Measurements from ENCODE around the gene SLC44A4. TPM values are rescaled to one million over a fixed set of nuclear protein-coding genes. Genes with fewer than 3 reads are reported as not detected.
A peak's percentile ranks its signal among the peaks of the same experiment; 100 is the strongest.

The SLC44A4 gene
- total RNA-seq = 0.52 TPM

GRCh38 chr6:31878726-31879125, at the start of gene SLC44A4:
SLC44A4 (minus strand) TSS chr6:31878997; CDS start chr6:31878980, 17 bp downstream.
- Histone ChIP-seq H3K4me3 (ENCODE audit: low read length in 3 of 3) (no peak within 1 kb of the TSS), H3K9ac (ENCODE audit: low read depth in 1 of 3, low read length in 3 of 3) (no peak within 1 kb of the TSS), H3K9me3 (ENCODE audit: control insufficient read depth in 3 of 3, low read length in 3 of 3) (no peaks in the 10 kb centered on the region), H3K36me3 (ENCODE audit: control insufficient read depth in 3 of 3, insufficient read depth in 3 of 3, low read length in 3 of 3) (peaks cover 35 to 38% (median 36%) of the 10 kb centered on the region in 3 donors), H3K27me3 (ENCODE audit: control insufficient read depth in 3 of 3, insufficient read depth in 3 of 3, low read length in 3 of 3) (no peaks in the 10 kb centered on the region), H3K27ac (ENCODE audit: low read depth, low read length) (no peak within 1 kb of the TSS), H3K4me1 (ENCODE audit: control insufficient read depth in 3 of 3, insufficient read depth in 3 of 3, low read length in 3 of 3) (peaks cover 0 to 3% (median 0%) of the 10 kb centered on the region in 3 donors)

- Histone ChIP-seq H3K36me3 (ENCODE audit: control insufficient read depth in 3 of 3, insufficient read depth in 3 of 3, low read length in 3 of 3) (no peaks in the 10 kb centered on the region), H3K9ac (ENCODE audit: low read depth in 1 of 3, low read length in 3 of 3) (no peak overlapping the region), H3K27ac (ENCODE audit: low read depth, low read length) (no peak overlapping the region), H3K9me3 (ENCODE audit: control insufficient read depth in 3 of 3, low read length in 3 of 3) (no peaks in the 10 kb centered on the region), H3K4me3 (ENCODE audit: low read length in 3 of 3) (peak overlapping the region in 1 of 3 donors; percentile 14), H3K4me1 (ENCODE audit: control insufficient read depth in 3 of 3, insufficient read depth in 3 of 3, low read length in 3 of 3) (no peaks in the 10 kb centered on the region), H3K27me3 (ENCODE audit: control insufficient read depth in 3 of 3, insufficient read depth in 3 of 3, low read length in 3 of 3) (peaks cover 0 to 10% (median 3%) of the 10 kb centered on the region in 3 donors)
Observed at GRCh38 chr6:31928672-31928939, 49.8 kb upstream of the SLC44A4 start.

DNA sequence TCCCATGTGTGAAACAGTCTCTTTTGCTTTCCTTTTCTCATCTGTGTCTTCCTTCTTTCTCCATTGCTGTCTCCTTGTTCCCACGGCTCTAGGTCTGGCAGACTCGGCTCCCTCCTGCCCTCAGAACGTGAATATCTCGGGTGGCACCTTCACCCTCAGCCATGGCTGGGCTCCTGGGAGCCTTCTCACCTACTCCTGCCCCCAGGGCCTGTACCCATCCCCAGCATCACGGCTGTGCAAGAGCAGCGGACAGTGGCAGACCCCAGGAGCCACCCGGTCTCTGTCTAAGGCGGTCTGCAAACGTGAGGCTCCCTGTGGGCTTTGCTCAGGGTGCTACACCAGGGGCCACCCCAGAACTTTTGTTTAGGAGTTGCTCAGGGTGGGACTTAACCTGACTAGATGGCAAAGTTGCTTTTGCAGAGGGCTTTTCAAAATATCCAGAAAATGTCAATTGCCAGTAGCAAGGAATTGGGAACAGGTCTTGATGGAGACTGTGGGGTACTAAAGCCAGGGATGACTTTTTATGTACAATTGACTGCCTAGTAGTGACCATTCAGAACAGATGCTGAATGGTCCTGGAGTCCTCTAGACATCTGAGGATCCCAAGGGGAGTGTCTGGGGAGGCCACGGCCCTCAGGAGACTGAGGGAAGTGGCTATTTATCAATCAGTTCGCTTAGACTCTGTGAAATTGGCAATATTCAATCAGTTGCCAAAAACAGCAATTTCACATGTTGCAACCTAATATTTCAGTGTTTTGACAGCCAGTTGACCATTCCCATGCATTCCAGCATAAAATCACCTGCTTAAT, 49.3 kb upstream of the SLC44A4 start:
- Histone ChIP-seq H3K27me3 (ENCODE audit: control insufficient read depth in 3 of 3, insufficient read depth in 3 of 3, low read length in 3 of 3) (peaks cover 0 to 10% (median 3%) of the 10 kb centered on the region in 3 donors), H3K27ac (ENCODE audit: low read depth, low read length) (no peak overlapping the region), H3K4me3 (ENCODE audit: low read length in 3 of 3) (peak overlapping the region in 2 of 3 donors; percentile 43 to 52), H3K9me3 (ENCODE audit: control insufficient read depth in 3 of 3, low read length in 3 of 3) (no peaks in the 10 kb centered on the region), H3K4me1 (ENCODE audit: control insufficient read depth in 3 of 3, insufficient read depth in 3 of 3, low read length in 3 of 3) (no peaks in the 10 kb centered on the region), H3K9ac (ENCODE audit: low read depth in 1 of 3, low read length in 3 of 3) (peak overlapping the region in 2 of 3 donors; percentile 32 to 45), H3K36me3 (ENCODE audit: control insufficient read depth in 3 of 3, insufficient read depth in 3 of 3, low read length in 3 of 3) (no peaks in the 10 kb centered on the region)

DNA sequence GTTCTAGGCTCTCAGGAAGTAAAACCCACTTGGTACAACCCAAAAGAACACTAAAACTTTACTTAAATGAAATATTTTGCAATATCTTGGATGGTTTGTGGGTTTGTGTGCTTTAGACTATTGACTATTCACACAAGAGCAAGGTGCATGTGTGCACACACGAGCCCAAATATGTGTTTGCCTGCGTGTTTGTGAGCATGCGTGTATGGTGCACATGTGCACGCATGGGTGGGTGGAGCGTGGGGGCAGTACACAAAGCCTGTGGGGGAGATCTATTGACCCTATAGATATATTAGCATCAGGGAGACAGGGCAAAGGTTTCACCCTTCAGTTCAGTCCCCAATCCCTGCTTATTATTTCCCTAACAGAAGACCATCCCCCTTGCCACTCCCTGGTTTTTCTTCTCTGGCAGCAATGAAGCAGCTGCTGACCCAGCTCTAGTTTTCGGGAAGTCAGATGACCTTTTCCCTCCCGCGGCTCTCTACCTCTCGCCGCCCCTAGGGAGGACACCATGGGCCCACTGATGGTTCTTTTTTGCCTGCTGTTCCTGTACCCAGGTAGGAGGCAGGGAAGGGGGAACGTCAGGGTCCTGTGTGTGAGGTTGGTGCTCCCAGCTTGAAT, 48.6 kb upstream of the SLC44A4 start, which contains the start of gene C2:
Gene C2, plus strand, starts transcription at position 476 of the 621 bp plus-strand sequence. Its CDS starts 36 bp downstream, at position 512.
- Histone ChIP-seq H3K4me1 (ENCODE audit: control insufficient read depth in 3 of 3, insufficient read depth in 3 of 3, low read length in 3 of 3) (no peaks in the 10 kb centered on the region), H3K9ac (ENCODE audit: low read depth in 1 of 3, low read length in 3 of 3) (peak within 1 kb of the TSS in 2 of 3 donors; percentile 32 to 45), H3K36me3 (ENCODE audit: control insufficient read depth in 3 of 3, insufficient read depth in 3 of 3, low read length in 3 of 3) (no peaks in the 10 kb centered on the region), H3K9me3 (ENCODE audit: control insufficient read depth in 3 of 3, low read length in 3 of 3) (no peaks in the 10 kb centered on the region), H3K4me3 (ENCODE audit: low read length in 3 of 3) (peak within 1 kb of the TSS in 2 of 3 donors; percentile 43 to 52), H3K27ac (ENCODE audit: low read depth, low read length) (no peak within 1 kb of the TSS), H3K27me3 (ENCODE audit: control insufficient read depth in 3 of 3, insufficient read depth in 3 of 3, low read length in 3 of 3) (peaks cover 0 to 10% (median 3%) of the 10 kb centered on the region in 3 donors)

DNA sequence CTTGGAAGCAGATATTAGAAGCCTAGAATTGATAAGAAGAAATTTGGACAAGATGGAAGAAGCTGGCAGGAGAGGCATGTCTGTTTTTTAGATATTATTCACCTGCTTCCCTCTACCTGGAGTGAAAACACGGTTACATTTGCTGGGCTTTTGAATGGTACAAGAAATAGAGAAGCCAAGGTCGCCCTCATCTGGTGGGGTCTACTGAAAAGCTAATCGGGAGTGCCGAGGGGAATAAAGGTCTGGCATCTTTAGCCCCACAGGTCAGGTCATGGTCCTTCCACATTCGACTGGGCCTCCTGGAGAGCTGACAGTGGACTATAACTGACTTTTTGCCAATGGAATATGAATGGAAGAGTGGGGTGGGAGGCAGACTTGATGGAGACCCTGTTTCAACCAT, 44.1 kb upstream of the SLC44A4 start:
- H3K9ac ChIP-seq (ENCODE audit: low read depth in 1 of 3, low read length in 3 of 3) = no peak overlapping the region
- no peaks in the 10 kb centered on the region for H3K4me1 ChIP-seq (ENCODE audit: control insufficient read depth in 3 of 3, insufficient read depth in 3 of 3, low read length in 3 of 3)
- H3K27me3 ChIP-seq (ENCODE audit: control insufficient read depth in 3 of 3, insufficient read depth in 3 of 3, low read length in 3 of 3) = no peaks in the 10 kb centered on the region
- no peak overlapping the region for H3K4me3 ChIP-seq (ENCODE audit: low read length in 3 of 3)
- no peaks in the 10 kb centered on the region for H3K9me3 ChIP-seq (ENCODE audit: control insufficient read depth in 3 of 3, low read length in 3 of 3)
- no peaks in the 10 kb centered on the region for H3K36me3 ChIP-seq (ENCODE audit: control insufficient read depth in 3 of 3, insufficient read depth in 3 of 3, low read length in 3 of 3)
- H3K27ac ChIP-seq (ENCODE audit: low read depth, low read length) = no peak overlapping the region

DNA sequence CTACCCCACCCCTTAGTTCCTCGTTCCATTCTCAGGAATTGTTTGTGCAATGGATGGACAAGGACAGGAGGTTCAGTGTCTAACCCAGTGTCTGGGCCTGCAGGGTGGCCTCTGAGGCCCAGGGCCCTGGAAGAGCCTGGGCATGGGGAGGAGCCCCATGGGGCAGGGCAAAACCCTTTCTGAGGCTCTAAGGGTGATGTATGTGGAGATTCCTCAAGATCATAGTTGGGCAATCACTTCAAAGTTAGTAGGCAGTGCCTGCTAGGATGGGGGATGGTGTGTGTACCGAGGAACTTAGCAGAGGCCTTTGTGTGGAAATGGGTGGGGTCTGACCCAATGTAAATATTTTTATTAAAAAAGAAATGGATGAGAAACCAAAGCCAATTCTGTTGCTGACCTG, 42.0 kb upstream of the SLC44A4 start:
- H3K27me3 ChIP-seq (ENCODE audit: control insufficient read depth in 3 of 3, insufficient read depth in 3 of 3, low read length in 3 of 3) = no peaks in the 10 kb centered on the region

DNA sequence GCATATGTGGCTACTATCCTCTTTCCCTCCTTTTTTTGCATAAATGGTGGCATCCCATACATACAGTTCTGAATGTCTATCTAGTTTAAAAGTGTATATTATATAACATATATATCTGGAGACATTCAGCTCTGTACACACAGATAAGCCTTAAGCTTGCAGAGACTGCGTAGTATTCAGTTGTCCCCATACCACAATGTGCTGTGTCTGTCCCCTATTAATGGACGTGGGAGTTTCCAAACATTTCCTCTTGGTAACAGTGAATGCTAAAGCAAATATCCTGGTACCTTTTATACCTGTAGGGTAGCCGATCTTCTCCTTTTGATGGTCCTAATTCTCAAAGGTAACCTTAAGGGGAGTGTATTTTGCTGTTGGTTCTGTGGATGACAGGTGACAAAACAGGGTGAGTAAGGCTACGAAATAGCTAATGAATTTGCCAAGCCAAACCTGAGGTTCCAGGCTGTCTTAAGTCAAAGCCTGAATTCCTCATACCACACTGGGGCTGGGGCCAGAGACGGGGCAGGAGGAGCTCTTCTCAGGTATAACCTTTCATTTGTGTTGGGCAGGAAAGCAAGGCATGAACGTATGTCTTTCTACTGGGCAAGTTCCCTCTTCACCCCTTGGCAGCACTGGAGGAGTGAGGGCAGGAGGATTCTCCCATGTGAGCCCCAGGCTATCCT, 41.0 kb upstream of the SLC44A4 start:
- H3K4me3 ChIP-seq (ENCODE audit: low read length in 3 of 3) = no peak overlapping the region
- no peaks in the 10 kb centered on the region for H3K27me3 ChIP-seq (ENCODE audit: control insufficient read depth in 3 of 3, insufficient read depth in 3 of 3, low read length in 3 of 3)
- H3K36me3 ChIP-seq (ENCODE audit: control insufficient read depth in 3 of 3, insufficient read depth in 3 of 3, low read length in 3 of 3) = no peaks in the 10 kb centered on the region
- H3K9me3 ChIP-seq (ENCODE audit: control insufficient read depth in 3 of 3, low read length in 3 of 3) = no peaks in the 10 kb centered on the region
- no peak overlapping the region for H3K9ac ChIP-seq (ENCODE audit: low read depth in 1 of 3, low read length in 3 of 3)
- no peaks in the 10 kb centered on the region for H3K4me1 ChIP-seq (ENCODE audit: control insufficient read depth in 3 of 3, insufficient read depth in 3 of 3, low read length in 3 of 3)
- no peak overlapping the region for H3K27ac ChIP-seq (ENCODE audit: low read depth, low read length)

More for the DNA sequence above, 42.0 kb upstream of the SLC44A4 start:
- Histone ChIP-seq H3K9me3 (ENCODE audit: control insufficient read depth in 3 of 3, low read length in 3 of 3) (no peaks in the 10 kb centered on the region), H3K4me3 (ENCODE audit: low read length in 3 of 3) (no peak overlapping the region), H3K9ac (ENCODE audit: low read depth in 1 of 3, low read length in 3 of 3) (no peak overlapping the region), H3K4me1 (ENCODE audit: control insufficient read depth in 3 of 3, insufficient read depth in 3 of 3, low read length in 3 of 3) (no peaks in the 10 kb centered on the region), H3K27ac (ENCODE audit: low read depth, low read length) (no peak overlapping the region), H3K36me3 (ENCODE audit: control insufficient read depth in 3 of 3, insufficient read depth in 3 of 3, low read length in 3 of 3) (no peaks in the 10 kb centered on the region)

GRCh38 chr6:31918069-31918720, 39.4 kb upstream of the SLC44A4 start:
- Histone ChIP-seq H3K36me3 (ENCODE audit: control insufficient read depth in 3 of 3, insufficient read depth in 3 of 3, low read length in 3 of 3) (no peaks in the 10 kb centered on the region), H3K9ac (ENCODE audit: low read depth in 1 of 3, low read length in 3 of 3) (no peak overlapping the region), H3K27me3 (ENCODE audit: control insufficient read depth in 3 of 3, insufficient read depth in 3 of 3, low read length in 3 of 3) (no peaks in the 10 kb centered on the region), H3K9me3 (ENCODE audit: control insufficient read depth in 3 of 3, low read length in 3 of 3) (no peaks in the 10 kb centered on the region), H3K4me3 (ENCODE audit: low read length in 3 of 3) (no peak overlapping the region), H3K4me1 (ENCODE audit: control insufficient read depth in 3 of 3, insufficient read depth in 3 of 3, low read length in 3 of 3) (no peaks in the 10 kb centered on the region), H3K27ac (ENCODE audit: low read depth, low read length) (no peak overlapping the region)

DNA sequence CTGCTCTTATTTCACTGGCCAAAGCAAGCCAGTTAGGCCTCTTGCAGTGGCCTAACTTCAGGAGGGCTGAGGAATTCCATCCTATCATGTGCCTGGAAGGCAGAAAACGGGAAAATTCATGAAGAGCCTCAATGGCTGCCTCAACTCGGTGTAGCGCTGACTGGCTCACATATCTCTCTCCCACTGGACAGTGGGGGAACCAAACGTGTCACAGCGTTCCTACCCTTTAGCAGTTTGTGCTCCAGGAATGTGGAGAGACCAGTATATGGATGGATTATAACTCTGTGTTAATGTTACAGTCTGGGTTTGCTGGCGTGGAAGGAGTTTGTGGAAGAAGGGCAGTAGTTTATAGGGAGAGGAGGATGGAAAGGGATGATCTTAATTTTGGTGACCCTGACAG, 37.0 kb upstream of the SLC44A4 start:
- Histone ChIP-seq H3K4me1 (ENCODE audit: control insufficient read depth in 3 of 3, insufficient read depth in 3 of 3, low read length in 3 of 3) (no peaks in the 10 kb centered on the region), H3K9ac (ENCODE audit: low read depth in 1 of 3, low read length in 3 of 3) (no peak overlapping the region), H3K27ac (ENCODE audit: low read depth, low read length) (no peak overlapping the region), H3K36me3 (ENCODE audit: control insufficient read depth in 3 of 3, insufficient read depth in 3 of 3, low read length in 3 of 3) (no peaks in the 10 kb centered on the region), H3K9me3 (ENCODE audit: control insufficient read depth in 3 of 3, low read length in 3 of 3) (no peaks in the 10 kb centered on the region), H3K4me3 (ENCODE audit: low read length in 3 of 3) (no peak overlapping the region), H3K27me3 (ENCODE audit: control insufficient read depth in 3 of 3, insufficient read depth in 3 of 3, low read length in 3 of 3) (no peaks in the 10 kb centered on the region)
